Measurements from ENCODE around the gene PIH1D2.

DNA sequence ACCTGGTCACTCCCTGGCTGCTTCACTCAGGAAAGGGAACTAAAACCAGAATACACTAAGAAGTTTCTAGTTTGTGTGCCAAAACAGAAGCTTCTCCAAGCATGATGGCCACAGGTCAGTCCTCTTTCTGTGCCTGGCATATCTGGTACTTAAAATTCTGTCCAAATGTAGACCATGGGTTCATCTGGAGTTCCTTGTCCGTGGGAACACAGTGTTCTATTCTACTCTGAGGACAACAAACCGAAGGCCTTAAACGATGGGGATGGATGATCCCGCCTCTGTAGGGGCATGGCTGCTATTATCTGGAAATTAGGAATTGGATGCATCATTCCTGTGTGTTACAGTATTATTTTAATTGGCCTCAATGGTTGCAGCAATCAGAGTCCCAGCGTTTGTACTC, 54.8 kb downstream of the PIH1D2 start:
- TF ChIP-seq FOXK2 (IDR thresholded peaks at IDR 0.05) (no peak), NFRKB (IDR thresholded peaks at IDR 0.05) (no peak), SUZ12 (IDR thresholded peaks at IDR 0.05) (no peak), FOXM1 (IDR thresholded peaks at IDR 0.05; ENCODE audit: borderline replicate concordance) (no peak), HDGF (IDR thresholded peaks at IDR 0.05; ENCODE audit: borderline replicate concordance) (no peak)
